GM21723 (cell line): Measurements from ENCODE around the gene COL6A1.

ENCODE experiments used
- ATAC-seq: cut with Tn5 transposase; IDR thresholded peaks from one replicate; pipeline ENCODE4 v1.9.1; 2021; ENCODE audit warnings: mild to moderate bottlenecking, moderate library complexity; ENCODE audit not compliant: unreplicated experiment

Gene COL6A1

DNA sequence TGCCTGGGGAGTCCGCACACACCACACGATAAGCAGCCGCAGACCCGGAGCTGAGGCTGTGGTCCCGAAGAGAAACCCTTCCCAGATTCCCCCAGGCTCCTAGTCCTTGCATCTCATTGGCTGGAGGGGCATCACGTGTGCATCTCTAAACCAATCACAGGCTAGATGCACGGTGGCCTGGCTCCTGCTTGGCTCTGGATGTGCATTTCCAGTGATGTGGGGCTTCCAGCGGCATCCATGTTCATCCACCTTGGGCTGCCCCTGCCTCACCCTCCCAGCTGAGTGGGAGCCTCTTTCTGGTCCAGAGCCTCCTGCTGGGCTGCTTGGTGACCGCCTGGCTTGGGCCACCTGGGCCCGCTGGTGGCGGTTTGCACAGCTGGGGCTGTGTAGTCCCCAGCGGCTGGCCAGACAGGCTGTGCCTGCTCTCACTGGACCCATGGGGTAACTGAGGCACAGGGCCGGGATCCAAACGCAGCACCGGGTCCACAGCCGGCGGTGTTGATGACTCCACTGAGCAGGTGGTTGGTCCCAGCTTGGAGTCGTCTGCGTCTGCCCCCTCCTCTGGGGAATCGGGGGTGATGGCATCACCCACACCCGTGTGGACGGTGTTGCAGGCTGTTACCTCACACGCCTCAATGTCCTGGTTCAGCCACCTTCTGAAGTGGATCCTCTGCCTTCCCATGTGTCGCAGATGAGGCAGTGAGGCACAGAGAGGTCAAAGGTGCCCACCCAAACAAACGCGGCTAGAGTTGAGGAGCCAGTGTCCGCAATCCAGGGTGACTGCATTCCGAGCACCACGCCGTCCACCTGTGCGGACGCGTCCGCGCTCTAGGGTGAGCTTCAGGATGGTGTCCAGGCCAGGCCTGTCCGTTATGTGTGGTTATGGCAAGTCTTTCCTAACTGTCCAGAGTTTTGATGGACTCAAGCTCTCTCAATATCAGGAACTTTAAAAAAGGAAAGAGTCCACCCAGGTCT lies 41.3 kb downstream of the COL6A1 start:
- no peak for ATAC-seq

DNA sequence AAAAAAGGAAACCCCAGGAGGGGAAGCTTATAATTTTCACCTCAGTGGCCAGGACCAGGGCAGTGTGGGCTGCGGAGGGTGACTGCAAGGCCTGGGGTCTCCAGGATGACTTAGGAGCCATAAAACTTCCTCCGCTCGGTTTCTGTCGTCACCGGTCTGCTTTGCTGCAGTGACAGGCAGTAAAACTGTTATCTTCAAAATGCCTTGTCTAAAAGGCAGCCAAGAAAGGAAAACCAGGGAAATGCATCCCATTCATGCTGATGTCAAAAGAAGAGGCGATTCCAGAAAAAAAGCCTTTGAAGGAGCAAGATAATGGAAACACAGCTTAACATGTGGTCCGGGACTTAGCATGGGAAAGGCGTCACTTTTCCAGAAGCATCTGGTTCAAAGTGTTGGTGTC lies 42.0 kb downstream of the COL6A1 start:
- no peak for ATAC-seq

DNA sequence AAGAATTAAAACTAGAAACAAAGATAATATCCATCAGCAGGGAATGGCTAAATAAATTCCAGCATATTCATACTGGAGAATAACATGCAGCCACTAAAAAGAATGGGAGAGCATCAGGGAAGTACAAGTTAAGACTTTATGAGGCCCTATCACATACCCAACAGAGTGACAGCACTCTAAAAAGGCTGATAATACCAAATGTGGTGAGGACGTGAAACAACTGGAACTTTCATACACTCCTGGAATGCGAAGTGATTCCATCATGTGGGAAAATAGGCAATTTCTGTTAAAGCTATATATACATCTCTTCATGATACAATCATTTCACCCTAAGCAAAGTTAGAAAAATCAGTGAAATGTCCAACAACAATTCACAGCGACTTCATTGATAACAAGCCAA lies 42.6 kb downstream of the COL6A1 start:
- no peak for ATAC-seq

DNA sequence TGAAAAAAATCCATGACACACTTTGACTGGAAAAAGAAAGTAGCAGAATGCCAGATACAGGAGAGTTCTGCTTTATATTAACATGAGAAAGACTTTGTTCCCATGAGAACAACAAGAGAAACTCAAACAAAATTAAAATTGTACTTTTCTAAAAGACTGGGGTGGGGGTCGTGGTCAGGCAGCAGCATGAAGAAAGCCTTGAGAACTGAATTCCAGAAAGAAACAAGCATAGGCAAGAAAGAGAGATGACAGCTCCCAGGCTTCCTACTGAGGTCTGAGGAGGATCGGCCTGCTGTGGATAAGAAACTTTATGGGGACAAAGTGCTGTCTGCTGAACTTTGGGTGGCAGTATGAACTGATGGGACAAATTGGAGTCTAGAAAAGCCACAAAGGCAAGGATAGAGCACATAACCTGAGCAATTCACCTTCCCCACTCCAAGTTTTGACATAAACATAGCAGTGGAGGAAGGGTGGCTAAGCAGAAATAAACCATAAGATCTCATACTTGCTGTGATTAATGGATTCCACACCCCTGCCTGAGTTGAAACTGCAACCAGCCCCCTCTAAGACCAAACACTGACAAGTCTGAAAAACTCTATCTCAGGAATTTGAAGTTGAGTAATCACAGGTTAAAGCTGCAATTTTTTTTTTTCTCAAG lies 43.7 kb downstream of the COL6A1 start:
- no peak for ATAC-seq

- no peak for ATAC-seq
Observed at GRCh38 chr21:46027851-46028493, 46.4 kb downstream of the COL6A1 start.

GRCh38 chr21:46028573-46029091 lies 47.1 kb downstream of the COL6A1 start:
- no peak for ATAC-seq

DNA sequence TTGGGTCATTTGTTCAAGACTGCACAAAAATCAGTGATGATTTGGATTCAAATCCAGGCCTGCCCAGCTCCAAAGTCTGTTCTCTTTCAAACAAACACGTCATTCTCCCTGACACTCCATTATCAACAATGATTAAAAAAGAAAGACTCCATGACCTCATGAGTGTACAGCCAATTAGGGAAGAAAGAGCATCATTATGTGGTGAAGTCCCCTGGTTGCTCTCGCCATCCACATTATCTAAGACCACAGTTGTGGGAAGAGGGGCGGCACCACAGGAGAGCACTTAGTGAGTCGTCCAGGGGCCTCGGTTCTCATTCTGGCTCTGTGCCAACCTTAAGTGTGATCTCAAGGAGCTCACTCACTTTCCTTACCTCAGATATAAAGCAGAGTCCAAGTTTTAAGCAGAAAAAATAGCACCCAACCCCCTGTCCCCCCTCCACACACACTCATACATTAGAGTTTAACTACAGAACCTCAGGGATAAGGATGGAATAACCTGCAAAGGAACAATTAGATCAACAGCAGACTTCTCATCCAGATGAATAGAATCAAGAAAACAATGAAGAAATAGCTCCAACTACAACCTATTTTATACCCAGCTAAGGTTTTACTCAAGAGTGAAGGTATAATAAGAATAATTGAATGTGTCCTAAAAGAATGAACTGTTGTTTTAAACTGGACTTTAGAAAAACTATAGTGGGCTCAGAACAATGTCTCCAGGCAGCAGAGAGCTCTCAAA lies 47.8 kb downstream of the COL6A1 start:
- no peak for ATAC-seq

- no peak for ATAC-seq
Observed at GRCh38 chr21:46031484-46031883, 49.9 kb downstream of the COL6A1 start.

DNA sequence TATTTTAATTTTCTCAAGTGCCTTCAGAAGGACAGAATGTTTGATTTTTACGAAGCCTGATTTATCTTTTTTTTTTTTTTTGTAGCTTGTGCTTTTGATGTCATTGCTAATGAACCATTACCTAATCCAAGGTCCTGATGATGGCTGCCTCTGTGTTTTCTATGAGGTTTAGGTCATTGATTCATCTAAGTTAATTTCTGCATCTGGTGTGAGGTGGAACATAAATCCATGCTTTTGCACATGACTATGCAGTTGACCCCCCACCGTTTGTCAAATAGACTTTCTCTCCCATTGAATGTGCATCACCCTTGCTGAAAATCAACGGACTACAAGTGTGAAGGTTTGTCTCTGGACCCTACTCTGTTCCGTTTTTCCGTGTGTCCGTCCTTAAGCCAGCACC lies 50.5 kb downstream of the COL6A1 start:
- no peak for ATAC-seq

DNA sequence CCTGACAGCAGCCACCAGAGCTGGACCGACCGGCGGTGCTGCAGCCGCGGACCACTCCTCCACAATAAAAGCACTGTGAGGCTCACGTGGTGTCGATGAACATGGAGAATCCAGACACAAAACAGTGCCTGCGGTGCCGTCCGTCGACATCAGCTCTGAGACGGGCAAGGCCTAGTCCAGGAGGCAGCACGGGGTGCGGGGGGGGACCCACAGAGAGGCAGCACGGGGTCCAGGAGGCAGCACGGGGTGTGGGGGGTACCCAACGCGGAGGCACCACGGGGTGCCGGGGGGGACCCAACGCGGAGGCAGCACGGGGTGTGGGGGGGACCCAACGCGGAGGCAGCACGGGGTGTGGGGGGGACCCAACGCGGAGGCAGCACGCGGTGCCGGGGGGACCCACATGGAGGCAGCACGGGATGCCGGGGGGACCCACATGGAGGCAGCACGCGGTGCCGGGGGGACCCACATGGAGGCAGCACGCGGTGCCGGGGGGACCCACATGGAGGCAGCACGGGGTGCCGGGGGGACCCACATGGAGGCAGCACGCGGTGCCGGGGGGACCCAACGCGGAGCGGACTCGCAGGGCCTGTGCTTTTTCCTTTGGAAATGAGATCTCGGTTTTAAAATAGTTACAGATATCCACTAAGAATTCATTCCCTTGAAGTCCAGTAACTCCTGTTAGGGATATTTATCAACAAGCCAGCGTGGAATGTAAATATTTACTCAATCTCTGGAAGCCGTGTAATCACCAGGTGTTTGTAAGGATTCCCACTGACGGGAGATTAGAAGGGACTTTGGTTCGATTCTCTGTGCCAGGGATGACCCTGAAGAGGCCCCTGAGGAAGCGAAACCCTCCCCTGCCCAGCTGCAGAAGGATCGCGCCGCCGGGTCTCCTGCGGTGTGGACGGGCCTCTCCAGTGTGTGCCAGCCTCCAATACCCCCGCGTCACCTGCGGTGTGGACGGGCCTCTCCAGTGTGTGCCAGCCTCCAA lies 52.1 kb downstream of the COL6A1 start:
- no peak for ATAC-seq

- ATAC-seq, result no peak
Observed at GRCh38 chr21:46035809-46036695, 54.5 kb downstream of the COL6A1 start.

- no peak for ATAC-seq
Observed at GRCh38 chr21:46036696-46037330, 55.2 kb downstream of the COL6A1 start.

DNA sequence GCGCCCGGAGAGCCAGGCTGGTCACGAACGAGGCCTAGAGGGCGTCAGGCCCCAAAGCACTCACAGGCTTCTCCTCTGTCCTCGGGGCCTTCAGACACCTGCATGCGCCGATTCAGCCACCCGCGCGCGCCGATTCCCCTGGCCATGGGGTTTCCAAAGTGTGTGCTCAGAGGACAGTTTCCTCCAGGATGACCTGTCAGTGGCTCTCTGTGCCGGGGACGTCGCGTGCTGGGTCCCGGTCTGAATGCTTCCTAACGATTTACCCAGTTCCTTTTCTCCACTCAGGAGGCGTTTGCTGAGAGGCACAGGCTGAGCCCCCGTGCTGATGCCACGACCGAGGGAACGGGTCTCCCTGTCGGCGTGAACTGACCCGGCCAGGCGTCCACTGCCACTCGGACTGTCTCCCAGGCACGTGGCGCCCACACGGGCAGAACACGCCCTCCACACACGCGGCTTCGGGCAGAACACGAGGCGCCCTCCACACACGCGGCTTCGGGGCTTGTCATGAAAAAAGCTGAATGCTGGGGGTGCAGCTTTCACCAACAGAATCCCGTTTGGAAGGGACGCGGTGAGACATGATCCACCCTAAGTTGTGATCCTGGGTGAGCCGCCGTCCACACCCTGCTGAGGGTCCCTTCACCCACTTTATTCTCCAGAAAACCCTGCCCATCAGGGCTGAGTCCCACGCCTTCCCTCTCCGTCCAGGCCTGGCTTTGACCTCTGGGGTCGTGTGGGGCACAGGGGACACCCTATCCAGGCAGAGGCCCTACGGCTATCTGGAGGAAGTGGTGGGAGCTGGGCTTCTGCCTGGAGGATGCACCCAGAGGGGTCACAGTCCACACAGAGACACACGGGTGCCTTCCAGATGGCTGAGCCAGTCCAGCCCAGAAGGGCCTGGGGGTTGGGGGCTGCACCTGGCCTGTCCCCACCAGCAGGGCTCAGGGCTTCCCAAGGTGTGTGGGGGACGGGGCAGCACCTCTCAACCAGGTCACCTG lies 56.1 kb downstream of the COL6A1 start:
- ATAC-seq, result no peak

DNA sequence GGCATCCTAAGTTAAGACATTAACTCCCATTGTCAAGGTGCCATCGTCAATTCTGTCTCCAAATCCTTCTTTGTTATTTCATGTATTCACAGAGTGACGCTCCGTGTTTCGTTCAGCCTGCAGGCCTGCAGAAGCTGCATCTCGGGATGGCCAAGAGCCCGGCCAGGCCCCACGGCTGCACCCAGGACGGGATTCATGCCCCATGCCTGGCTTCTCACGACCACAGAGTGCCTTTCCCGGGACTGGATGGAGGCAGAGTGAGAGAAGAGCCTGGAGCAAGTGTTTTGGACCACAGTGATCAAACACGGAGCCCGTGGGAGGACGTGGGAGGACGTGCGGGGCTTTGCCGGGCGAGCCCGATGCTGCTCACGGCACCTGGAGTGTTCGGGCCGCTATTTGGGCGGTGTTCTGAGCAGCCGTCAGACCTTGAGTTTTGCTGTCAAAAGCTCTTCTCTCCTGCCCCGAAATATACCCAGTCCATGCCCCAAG lies 56.8 kb downstream of the COL6A1 start:
- no peak for ATAC-seq

- ATAC-seq, result no peak
Observed at GRCh38 chr21:46038871-46039397, 57.4 kb downstream of the COL6A1 start.

GRCh38 chr21:46039891-46040660 lies 58.5 kb downstream of the COL6A1 start:
- no peak for ATAC-seq
